Measurements from ENCODE around the gene TNKS1BP1. TPM values are rescaled to one million over a fixed set of nuclear protein-coding genes. Genes with fewer than 3 reads are reported as not detected.
"Not testable (repeated sequence)": the region's sequence is repeated elsewhere in the genome, so short reads cannot be mapped to it uniquely, and the experiment has no call there.

Gene TNKS1BP1
- polyA plus RNA-seq, 5 donors = 100 to 159 (median 115) TPM

- no peak for DNase-seq
Measured at GRCh38 chr11:57354699-57355098, 29.9 kb upstream of the TNKS1BP1 start.

GRCh38 chr11:57353852-57354251 lies 29.1 kb upstream of the TNKS1BP1 start:
- no peak for DNase-seq

- no peak for DNase-seq
Measured at GRCh38 chr11:57353446-57353845, 28.7 kb upstream of the TNKS1BP1 start.

- no peak for DNase-seq
Measured at GRCh38 chr11:57353036-57353435, 28.3 kb upstream of the TNKS1BP1 start.

- peak; percentile 38 to 39 for DNase-seq
Measured at GRCh38 chr11:57349491-57350274, 24.9 kb upstream of the TNKS1BP1 start.

GRCh38 chr11:57348636-57349313 lies 24.0 kb upstream of the TNKS1BP1 start:
- DNase-seq = no peak

- no peak for DNase-seq
Measured at GRCh38 chr11:57348052-57348451, 23.3 kb upstream of the TNKS1BP1 start.

- DNase-seq = no peak
Measured at GRCh38 chr11:57347336-57347735, 22.6 kb upstream of the TNKS1BP1 start.

GRCh38 chr11:57345555-57346211 lies 20.9 kb upstream of the TNKS1BP1 start:
- DNase-seq = peak in 1 of 2 donors; percentile 48

- DNase-seq = no peak
Measured at GRCh38 chr11:57344826-57345225, 20.1 kb upstream of the TNKS1BP1 start.

GRCh38 chr11:57343825-57344224 lies 19.1 kb upstream of the TNKS1BP1 start:
- DNase-seq = no peak

- no peak for DNase-seq
Measured at GRCh38 chr11:57342702-57343101, 17.9 kb upstream of the TNKS1BP1 start.

- DNase-seq = no peak
Measured at GRCh38 chr11:57341250-57341808, 16.6 kb upstream of the TNKS1BP1 start.

GRCh38 chr11:57340039-57340615 lies 15.4 kb upstream of the TNKS1BP1 start:
- DNase-seq = no peak

GRCh38 chr11:57339328-57339727 lies 14.6 kb upstream of the TNKS1BP1 start:
- DNase-seq = no peak

- DNase-seq = no peak
Measured at GRCh38 chr11:57338142-57338541, 13.4 kb upstream of the TNKS1BP1 start, which contains the start of gene P2RX3. P2RX3 (plus strand) TSS chr11:57338352; CDS start chr11:57338551, 199 bp downstream.

GRCh38 chr11:57336856-57337255 lies 12.1 kb upstream of the TNKS1BP1 start:
- not testable (repeated sequence) for DNase-seq

GRCh38 chr11:57336111-57336666 lies 11.4 kb upstream of the TNKS1BP1 start:
- DNase-seq = no peak

- DNase-seq = peak; percentile 79 to 80
Measured at GRCh38 chr11:57335343-57336110, 10.8 kb upstream of the TNKS1BP1 start, which contains the start of gene SSRP1. SSRP1 (minus strand) TSS chr11:57335892; CDS start chr11:57335121, 771 bp downstream.

- DNase-seq = no peak
Measured at GRCh38 chr11:57335023-57335342, 10.2 kb upstream of the TNKS1BP1 start.

Measured in right lung (tissue), 5 donors.